HepG2 (cell line): ENCODE measurements around the gene DGKB. TPM values are rescaled to one million over a fixed set of nuclear protein-coding genes. Genes with fewer than 3 reads are reported as not detected.

Experiments used
- ATAC-seq: fragments of 200-7000 bp; cut with Tn5 transposase; 3 replicates; pipeline ENCODE4 v1.9.1; 2020; ENCODE audit warnings: mild to moderate bottlenecking, moderate library complexity
- BruUV-seq: library from RNA; stranded (reverse); fragments of 400-500 nt; replicated peaks from 2 replicates; lab custom pipeline; 2021; lab: Mats Ljungman, UMichigan
- CTCF ChIA-PET: fragments of 300-600 bp; formaldehyde crosslinking; extraction: SDS; loops from one replicate; lab custom pipeline; 2021; ENCODE audit warnings: low total read pairs, inconsistent platforms, low intra/inter-chr PET ratio; lab: Yijun Ruan, JAX
- POLR2A ChIA-PET: fragments of 350-600 bp; sonication (Branson Sonifier 250); formaldehyde crosslinking; loops from one replicate; lab custom pipeline; 2020; ENCODE audit warnings: antibody characterized with exemption, inconsistent platforms; lab: Yijun Ruan, JAX
- DNase-seq: peaks from one replicate; pipeline ENCODE4 v3.0.0-alpha.2; 2015; ENCODE audit warnings: low spot score
- FAIRE-seq: peaks from 3 replicates; lab custom pipeline; 2011; peaks lifted over from hg19 to GRCh38; lab: Jason Lieb, UNC
- H2AFZ ChIP-seq: one replicate; pipeline ENCODE4 v1.6.1; 2011; ENCODE audit warnings: low read length, inconsistent platforms
- H3K27ac ChIP-seq: fragments of 300-600 bp; 3 replicates; pipeline ENCODE4 v1.8.0; 2011; ENCODE audit warnings: mixed run types, mild to moderate bottlenecking, mixed read lengths, low read length, inconsistent platforms; ENCODE audit not compliant: insufficient read depth; ENCODE audit errors: extremely low read length
- H3K27me3 ChIP-seq, 2 experiments: fragments of 200-600 bp in 1 of 2; 2 replicates in 1 of 2; 3 replicates in 1 of 2; pipeline versions ENCODE4 v1.6.0 to v1.8.0; 2011; ENCODE audit warnings: low read length in 2 of 2, mild to moderate bottlenecking in 2 of 2, moderate library complexity in 2 of 2, inconsistent platforms in 1 of 2; ENCODE audit not compliant: insufficient read depth in 2 of 2, control insufficient read depth in 1 of 2
- H3K36me3 ChIP-seq, 2 experiments: fragments of 200-600 bp in 1 of 2; replicated peaks in 1 of 2; 2 replicates in 1 of 2; 3 replicates in 1 of 2; pipeline versions ENCODE4 v1.5.1 to v1.8.0; 2011; ENCODE audit warnings: low read length in 2 of 2, inconsistent platforms in 1 of 2; ENCODE audit not compliant: insufficient read depth in 2 of 2, control insufficient read depth in 1 of 2
- H3K4me1 ChIP-seq: 2 replicates; pipeline ENCODE4 v1.5.1; 2012; ENCODE audit warnings: low read length, inconsistent platforms; ENCODE audit not compliant: insufficient read depth
- H3K4me2 ChIP-seq: 2 replicates; pipeline ENCODE4 v1.6.0; 2011; ENCODE audit warnings: low read depth, low read length, inconsistent platforms
- H3K4me3 ChIP-seq, 3 experiments: fragments of 200-600 bp in 1 of 3; sonication (generic), shearing (Covaris generic) in 1 of 3; replicated peaks in 1 of 3; 2 replicates each; pipeline ENCODE4 v1.5.1; 2011 to 2016; ENCODE audit warnings: low read length in 3 of 3, inconsistent platforms in 2 of 3, low read depth in 2 of 3, mild to moderate bottlenecking in 2 of 3, control low read depth in 1 of 3, mixed read lengths in 1 of 3; ENCODE audit not compliant: insufficient read depth in 1 of 3
- H3K79me2 ChIP-seq: one replicate; pipeline ENCODE4 v1.6.1; 2011; ENCODE audit warnings: low read length, inconsistent platforms; ENCODE audit not compliant: insufficient read depth
- H3K9ac ChIP-seq: 2 replicates; pipeline ENCODE4 v1.6.0; 2011; ENCODE audit warnings: mild to moderate bottlenecking, low read depth, low read length, inconsistent platforms; ENCODE audit not compliant: insufficient read depth
- H3K9me3 ChIP-seq: 2 replicates; pipeline ENCODE4 v1.5.1; 2012; ENCODE audit warnings: mild to moderate bottlenecking, low read length
- H4K20me1 ChIP-seq: 2 replicates; pipeline ENCODE4 v1.6.0; 2011; ENCODE audit warnings: inconsistent platforms, mild to moderate bottlenecking, low read length, moderate library complexity; ENCODE audit not compliant: insufficient read depth
- ERF ChIP-seq: IDR thresholded peaks from 2 replicates; pipeline ENCODE4 v1.6.1; 2018; ENCODE audit warnings: missing biosample characterization, missing genetic modification reagents
- KLF9 ChIP-seq: IDR thresholded peaks from 2 replicates; pipeline ENCODE4 v1.6.1; 2016; ENCODE audit warnings: low read depth
- PHB2 ChIP-seq: fragments of 450-650 bp; IDR thresholded peaks from 2 replicates; pipeline ENCODE4 v1.6.1; 2018; ENCODE audit not compliant: partially characterized antibody
- RORA ChIP-seq: sonication (generic); formaldehyde crosslinking; IDR thresholded peaks from 2 replicates; pipeline ENCODE4 v1.5.0; 2020; ENCODE audit warnings: mild to moderate bottlenecking, missing genetic modification reagents, moderate library complexity
- SNAI1 ChIP-seq: sonication (generic); formaldehyde crosslinking; IDR thresholded peaks from 2 replicates; pipeline ENCODE4 v1.5.0; 2020; ENCODE audit warnings: mild to moderate bottlenecking, missing genetic modification reagents, borderline replicate concordance
- TEAD2 ChIP-seq: sonication (generic); formaldehyde crosslinking; IDR thresholded peaks from 2 replicates; pipeline ENCODE4 v1.9.0; 2021; ENCODE audit warnings: missing genetic modification reagents
- ZFP36L1 ChIP-seq: sonication (generic); formaldehyde crosslinking; IDR thresholded peaks from 2 replicates; pipeline ENCODE4 v1.8.0; 2022; ENCODE audit warnings: mild to moderate bottlenecking, missing genetic modification reagents, moderate library complexity
- ZNF121 ChIP-seq: sonication (generic); formaldehyde crosslinking; IDR thresholded peaks from 2 replicates; pipeline ENCODE4 v1.5.0; 2020; ENCODE audit warnings: mild to moderate bottlenecking, missing genetic modification reagents
- ZNF136 ChIP-seq: sonication (generic); formaldehyde crosslinking; IDR thresholded peaks from 2 replicates; pipeline ENCODE4 v1.8.1; 2022; ENCODE audit warnings: low read depth, mild to moderate bottlenecking, moderate library complexity, missing genetic modification reagents
- ZNF225 ChIP-seq: sonication (generic); formaldehyde crosslinking; IDR thresholded peaks from 2 replicates; pipeline ENCODE4 v1.4.0; 2020; ENCODE audit warnings: mild to moderate bottlenecking, missing genetic modification reagents
- ZNF235 ChIP-seq: sonication (generic); formaldehyde crosslinking; IDR thresholded peaks from 2 replicates; pipeline ENCODE4 v1.8.1; 2023; ENCODE audit warnings: mild to moderate bottlenecking, missing genetic modification reagents, borderline replicate concordance
- WGBS: methylation state at CpG from one replicate; pipeline ENCODE4 v1.1.6; 2017; ENCODE audit warnings: low lambda C conversion rate; 5-methylcytosine and 5-hydroxymethylcytosine counted together
- in situ Hi-C: cut with HindIII; loops from 2 replicates; pipeline ENCODE4 v1.10.0; 2017; ENCODE audit warnings: low pct_unique_long_range_greater_than_20kb; ENCODE audit not compliant: extremely low pct_ligation_motif_present
- intact Hi-C: fragments of 100-400 bp; cut with micrococcal nuclease; formaldehyde crosslinking; loops from one replicate; pipeline ENCODE4 v1.10.0; 2022; ENCODE audit not compliant: unreplicated experiment
- polyA plus RNA-seq, 8 experiments: library from polyadenylated mRNA; depleted of rRNA in 3 of 8; stranded (reverse) in 7 of 8; unstranded in 1 of 8; fragments of >200 nt; fragmentation: Illumina TruSeq in 4 of 8; extraction: Trizol in 4 of 8; gene quantifications; 2 replicates each; pipeline versions ENCODE4 v1.2.1 to v1.2.3, GENCODE V29; 2011 to 2016; ENCODE audit warnings: low read depth in 4 of 8, missing spikeins in 1 of 8, mixed read lengths in 1 of 8; ENCODE audit not compliant: insufficient read depth in 1 of 8
- total RNA-seq, 5 experiments: library from RNA; depleted of rRNA; stranded (reverse); fragments of >200 nt; fragmentation: Illumina TruSeq; extraction: Trizol; gene quantifications; 2 replicates each; pipeline ENCODE4 v1.2.3, GENCODE V29; 2016; ENCODE audit warnings: low read depth in 1 of 5
- TF ChIP-seq, protein P1 (sequence below): sonication (generic); formaldehyde crosslinking; IDR thresholded peaks from 2 replicates; pipeline ENCODE4 v1.8.1; 2022; ENCODE audit warnings: mild to moderate bottlenecking, missing genetic modification reagents
- TF ChIP-seq, protein P2 (sequence below): sonication (generic); formaldehyde crosslinking; IDR thresholded peaks from 2 replicates; pipeline ENCODE4 v1.5.1; 2020; ENCODE audit warnings: missing genetic modification reagents, mild to moderate bottlenecking, borderline replicate concordance
- TF ChIP-seq, protein P3 (sequence below): sonication (generic); formaldehyde crosslinking; conservative IDR thresholded peaks from 2 replicates; pipeline ENCODE4 v1.5.0; 2020; ENCODE audit warnings: missing genetic modification reagents
- TF ChIP-seq, protein P4 (sequence below): sonication (generic); formaldehyde crosslinking; IDR thresholded peaks from 2 replicates; pipeline ENCODE4 v1.4.0; 2020; ENCODE audit warnings: mild to moderate bottlenecking, missing genetic modification reagents
- TF ChIP-seq, protein P5 (sequence below): sonication (generic); formaldehyde crosslinking; IDR thresholded peaks from 2 replicates; pipeline ENCODE4 v1.4.0; 2020; ENCODE audit warnings: mild to moderate bottlenecking, missing genetic modification reagents

The DGKB gene
- total and polyA plus RNA-seq, 2 of the 13 experiments (the other 11 are each of a cell fraction or from before 2014, with no cell fraction given), result not detected

DNA sequence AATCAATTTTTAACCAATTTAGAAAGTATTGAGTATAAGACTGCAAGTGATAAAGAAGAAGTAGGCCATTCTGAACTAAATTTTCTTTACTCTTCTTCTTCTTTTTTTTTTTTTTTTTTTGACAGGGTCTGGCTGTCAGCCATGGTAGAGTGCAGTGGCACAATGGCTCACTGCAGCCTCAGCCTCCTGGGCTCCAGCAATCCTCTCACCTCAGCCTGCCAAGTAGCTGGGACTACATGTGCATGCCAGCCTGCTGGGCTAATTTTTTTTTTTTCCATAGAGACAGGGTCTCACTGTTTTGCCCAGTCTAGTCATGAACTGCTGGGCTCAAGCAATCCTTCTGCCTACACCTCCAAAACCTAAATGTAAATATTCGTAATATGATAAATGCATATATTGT is 63.2 kb downstream of the DGKB start:
- DNase-seq (no peak), FAIRE-seq (no peak), ATAC-seq (no peak)
- intact Hi-C loops (no loop called here), in situ Hi-C loops (no loop called here)
- H3K36me3 ChIP-seq, result no peaks in the 10 kb centered on the region
- H3K27ac ChIP-seq, result no peak overlapping the region
- no peaks in the 10 kb centered on the region for H3K4me1 ChIP-seq
- peaks cover 17% of the 10 kb centered on the region for H3K9me3 ChIP-seq
- WGBS, result 0% methylated on average over 1 of the region's 1 CpG
- CTCF ChIA-PET, result no interaction called here
- no TSS peak for BruUV-seq
- H2AFZ ChIP-seq, result no peak overlapping the region
- H3K4me2 ChIP-seq, result no peak overlapping the region
- no peak overlapping the region for H3K9ac ChIP-seq
- no peak overlapping the region for H3K4me3 ChIP-seq
- no peaks in the 10 kb centered on the region for H3K79me2 ChIP-seq
- POLR2A ChIA-PET, result no interaction called here
- H3K27me3 ChIP-seq, result no peaks in the 10 kb centered on the region
- no peaks in the 10 kb centered on the region for H4K20me1 ChIP-seq
- TF ChIP-seq, protein P1, sequence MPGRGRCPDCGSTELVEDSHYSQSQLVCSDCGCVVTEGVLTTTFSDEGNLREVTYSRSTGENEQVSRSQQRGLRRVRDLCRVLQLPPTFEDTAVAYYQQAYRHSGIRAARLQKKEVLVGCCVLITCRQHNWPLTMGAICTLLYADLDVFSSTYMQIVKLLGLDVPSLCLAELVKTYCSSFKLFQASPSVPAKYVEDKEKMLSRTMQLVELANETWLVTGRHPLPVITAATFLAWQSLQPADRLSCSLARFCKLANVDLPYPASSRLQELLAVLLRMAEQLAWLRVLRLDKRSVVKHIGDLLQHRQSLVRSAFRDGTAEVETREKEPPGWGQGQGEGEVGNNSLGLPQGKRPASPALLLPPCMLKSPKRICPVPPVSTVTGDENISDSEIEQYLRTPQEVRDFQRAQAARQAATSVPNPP (CRISPR knock-in tag), result no peak
- TF ChIP-seq PHB2, result no peak
- TF ChIP-seq TEAD2 (CRISPR knock-in tag), result no peak
- TF ChIP-seq ZNF121 (CRISPR knock-in tag), result no peak
- TF ChIP-seq, protein P2, sequence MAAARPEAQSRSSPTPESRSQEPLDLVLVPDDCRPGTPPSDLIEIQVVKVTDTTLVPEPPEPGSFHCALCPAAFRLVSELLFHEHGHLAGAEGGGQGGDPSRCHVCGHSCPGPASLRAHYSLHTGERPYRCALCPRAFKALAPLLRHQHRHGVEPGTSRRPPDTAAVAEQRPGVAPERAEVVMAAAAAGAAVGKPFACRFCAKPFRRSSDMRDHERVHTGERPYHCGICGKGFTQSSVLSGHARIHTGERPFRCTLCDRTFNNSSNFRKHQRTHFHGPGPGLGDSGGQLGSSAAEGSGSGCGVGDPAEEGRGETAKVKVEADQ (CRISPR knock-in tag), result no peak
- TF ChIP-seq SNAI1 (CRISPR knock-in tag), result no peak
- TF ChIP-seq, protein P3, sequence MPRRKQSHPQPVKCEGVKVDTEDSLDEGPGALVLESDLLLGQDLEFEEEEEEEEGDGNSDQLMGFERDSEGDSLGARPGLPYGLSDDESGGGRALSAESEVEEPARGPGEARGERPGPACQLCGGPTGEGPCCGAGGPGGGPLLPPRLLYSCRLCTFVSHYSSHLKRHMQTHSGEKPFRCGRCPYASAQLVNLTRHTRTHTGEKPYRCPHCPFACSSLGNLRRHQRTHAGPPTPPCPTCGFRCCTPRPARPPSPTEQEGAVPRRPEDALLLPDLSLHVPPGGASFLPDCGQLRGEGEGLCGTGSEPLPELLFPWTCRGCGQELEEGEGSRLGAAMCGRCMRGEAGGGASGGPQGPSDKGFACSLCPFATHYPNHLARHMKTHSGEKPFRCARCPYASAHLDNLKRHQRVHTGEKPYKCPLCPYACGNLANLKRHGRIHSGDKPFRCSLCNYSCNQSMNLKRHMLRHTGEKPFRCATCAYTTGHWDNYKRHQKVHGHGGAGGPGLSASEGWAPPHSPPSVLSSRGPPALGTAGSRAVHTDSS (CRISPR knock-in tag), result no peak
- no peak for TF ChIP-seq KLF9 (CRISPR knock-in tag)
- TF ChIP-seq ZNF136 (CRISPR knock-in tag), result no peak
- no peak for TF ChIP-seq RORA (CRISPR knock-in tag)
- TF ChIP-seq ERF (CRISPR knock-in tag), result no peak
- TF ChIP-seq ZFP36L1 (CRISPR knock-in tag), result no peak
- TF ChIP-seq, protein P4, sequence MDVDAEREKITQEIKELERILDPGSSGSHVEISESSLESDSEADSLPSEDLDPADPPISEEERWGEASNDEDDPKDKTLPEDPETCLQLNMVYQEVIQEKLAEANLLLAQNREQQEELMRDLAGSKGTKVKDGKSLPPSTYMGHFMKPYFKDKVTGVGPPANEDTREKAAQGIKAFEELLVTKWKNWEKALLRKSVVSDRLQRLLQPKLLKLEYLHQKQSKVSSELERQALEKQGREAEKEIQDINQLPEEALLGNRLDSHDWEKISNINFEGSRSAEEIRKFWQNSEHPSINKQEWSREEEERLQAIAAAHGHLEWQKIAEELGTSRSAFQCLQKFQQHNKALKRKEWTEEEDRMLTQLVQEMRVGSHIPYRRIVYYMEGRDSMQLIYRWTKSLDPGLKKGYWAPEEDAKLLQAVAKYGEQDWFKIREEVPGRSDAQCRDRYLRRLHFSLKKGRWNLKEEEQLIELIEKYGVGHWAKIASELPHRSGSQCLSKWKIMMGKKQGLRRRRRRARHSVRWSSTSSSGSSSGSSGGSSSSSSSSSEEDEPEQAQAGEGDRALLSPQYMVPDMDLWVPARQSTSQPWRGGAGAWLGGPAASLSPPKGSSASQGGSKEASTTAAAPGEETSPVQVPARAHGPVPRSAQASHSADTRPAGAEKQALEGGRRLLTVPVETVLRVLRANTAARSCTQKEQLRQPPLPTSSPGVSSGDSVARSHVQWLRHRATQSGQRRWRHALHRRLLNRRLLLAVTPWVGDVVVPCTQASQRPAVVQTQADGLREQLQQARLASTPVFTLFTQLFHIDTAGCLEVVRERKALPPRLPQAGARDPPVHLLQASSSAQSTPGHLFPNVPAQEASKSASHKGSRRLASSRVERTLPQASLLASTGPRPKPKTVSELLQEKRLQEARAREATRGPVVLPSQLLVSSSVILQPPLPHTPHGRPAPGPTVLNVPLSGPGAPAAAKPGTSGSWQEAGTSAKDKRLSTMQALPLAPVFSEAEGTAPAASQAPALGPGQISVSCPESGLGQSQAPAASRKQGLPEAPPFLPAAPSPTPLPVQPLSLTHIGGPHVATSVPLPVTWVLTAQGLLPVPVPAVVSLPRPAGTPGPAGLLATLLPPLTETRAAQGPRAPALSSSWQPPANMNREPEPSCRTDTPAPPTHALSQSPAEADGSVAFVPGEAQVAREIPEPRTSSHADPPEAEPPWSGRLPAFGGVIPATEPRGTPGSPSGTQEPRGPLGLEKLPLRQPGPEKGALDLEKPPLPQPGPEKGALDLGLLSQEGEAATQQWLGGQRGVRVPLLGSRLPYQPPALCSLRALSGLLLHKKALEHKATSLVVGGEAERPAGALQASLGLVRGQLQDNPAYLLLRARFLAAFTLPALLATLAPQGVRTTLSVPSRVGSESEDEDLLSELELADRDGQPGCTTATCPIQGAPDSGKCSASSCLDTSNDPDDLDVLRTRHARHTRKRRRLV (CRISPR knock-in tag), result no peak
- TF ChIP-seq ZNF225 (CRISPR knock-in tag), result no peak
- TF ChIP-seq ZNF235 (CRISPR knock-in tag), result no peak
- TF ChIP-seq, protein P5, sequence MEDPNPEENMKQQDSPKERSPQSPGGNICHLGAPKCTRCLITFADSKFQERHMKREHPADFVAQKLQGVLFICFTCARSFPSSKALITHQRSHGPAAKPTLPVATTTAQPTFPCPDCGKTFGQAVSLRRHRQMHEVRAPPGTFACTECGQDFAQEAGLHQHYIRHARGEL (CRISPR knock-in tag), result no peak
